ENCODE data around the gene DCUN1D4.

The DCUN1D4 gene

DNA sequence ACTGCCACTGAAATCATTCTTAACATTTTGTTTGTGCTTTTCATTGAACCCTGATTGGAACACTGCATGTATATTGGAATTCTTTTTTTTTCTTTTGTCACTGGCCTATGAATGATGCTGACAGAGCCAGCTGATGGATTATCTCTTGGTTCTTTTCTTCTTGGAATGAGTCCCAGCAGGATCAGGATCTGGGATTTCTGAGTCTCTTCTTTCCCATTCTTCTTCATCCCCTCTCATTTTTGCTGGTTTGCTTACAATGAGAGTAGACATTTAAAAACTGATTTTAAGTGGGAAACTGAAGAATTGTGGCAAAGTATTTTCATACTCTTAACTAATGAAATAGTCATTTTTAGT lies 9.0 kb downstream of the DCUN1D4 start:
- TF ChIP-seq, protein P1, sequence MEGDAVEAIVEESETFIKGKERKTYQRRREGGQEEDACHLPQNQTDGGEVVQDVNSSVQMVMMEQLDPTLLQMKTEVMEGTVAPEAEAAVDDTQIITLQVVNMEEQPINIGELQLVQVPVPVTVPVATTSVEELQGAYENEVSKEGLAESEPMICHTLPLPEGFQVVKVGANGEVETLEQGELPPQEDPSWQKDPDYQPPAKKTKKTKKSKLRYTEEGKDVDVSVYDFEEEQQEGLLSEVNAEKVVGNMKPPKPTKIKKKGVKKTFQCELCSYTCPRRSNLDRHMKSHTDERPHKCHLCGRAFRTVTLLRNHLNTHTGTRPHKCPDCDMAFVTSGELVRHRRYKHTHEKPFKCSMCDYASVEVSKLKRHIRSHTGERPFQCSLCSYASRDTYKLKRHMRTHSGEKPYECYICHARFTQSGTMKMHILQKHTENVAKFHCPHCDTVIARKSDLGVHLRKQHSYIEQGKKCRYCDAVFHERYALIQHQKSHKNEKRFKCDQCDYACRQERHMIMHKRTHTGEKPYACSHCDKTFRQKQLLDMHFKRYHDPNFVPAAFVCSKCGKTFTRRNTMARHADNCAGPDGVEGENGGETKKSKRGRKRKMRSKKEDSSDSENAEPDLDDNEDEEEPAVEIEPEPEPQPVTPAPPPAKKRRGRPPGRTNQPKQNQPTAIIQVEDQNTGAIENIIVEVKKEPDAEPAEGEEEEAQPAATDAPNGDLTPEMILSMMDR (IDR thresholded peaks at IDR 0.05; ENCODE audit: low read depth, low read length), result no peak
- DNase-seq (ENCODE audit: low read depth in 2 of 2), result no peak
- H3K4me3 ChIP-seq (replicated peaks in 1 of 2; ENCODE audit: low read depth in 2 of 2, low read length in 2 of 2), result no peak overlapping the region

DNA sequence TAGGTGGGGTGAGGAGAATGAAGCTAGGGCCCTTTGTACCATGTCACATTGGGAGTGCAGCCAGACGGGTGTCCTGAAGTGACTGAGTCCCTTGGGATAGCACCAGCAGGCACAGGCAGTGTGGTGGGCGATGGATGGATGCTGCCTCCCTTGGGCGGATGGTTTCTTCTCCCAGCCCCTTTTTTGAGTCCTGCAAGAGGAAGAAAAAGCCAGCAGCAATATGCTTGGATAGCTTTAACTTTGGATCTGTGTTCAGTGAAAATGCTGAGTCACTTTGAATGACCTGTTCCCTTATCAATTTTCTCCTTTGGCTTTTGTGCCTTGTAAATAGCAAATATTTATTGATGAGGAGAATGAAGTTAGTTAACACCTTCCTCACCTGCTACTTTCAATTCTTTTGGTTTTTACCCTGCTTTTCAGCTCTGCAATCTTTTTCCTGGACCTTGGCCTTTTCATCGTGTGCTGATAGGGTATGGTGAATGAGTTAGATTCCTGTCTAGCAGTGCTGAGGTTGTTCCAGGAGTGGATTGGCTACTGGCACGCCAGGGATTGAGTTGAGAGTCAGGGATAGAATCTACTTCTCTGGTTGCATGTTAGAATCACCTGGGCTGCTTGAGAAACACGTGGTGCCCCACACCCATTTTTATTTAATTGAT lies 10.2 kb downstream of the DCUN1D4 start:
- no peak for DNase-seq (ENCODE audit: low read depth in 2 of 2)
- H3K4me3 ChIP-seq (replicated peaks in 1 of 2; ENCODE audit: low read depth in 2 of 2, low read length in 2 of 2), result no peak overlapping the region
- TF ChIP-seq, protein P1 (IDR thresholded peaks at IDR 0.05; ENCODE audit: low read depth, low read length), result no peak

DNA sequence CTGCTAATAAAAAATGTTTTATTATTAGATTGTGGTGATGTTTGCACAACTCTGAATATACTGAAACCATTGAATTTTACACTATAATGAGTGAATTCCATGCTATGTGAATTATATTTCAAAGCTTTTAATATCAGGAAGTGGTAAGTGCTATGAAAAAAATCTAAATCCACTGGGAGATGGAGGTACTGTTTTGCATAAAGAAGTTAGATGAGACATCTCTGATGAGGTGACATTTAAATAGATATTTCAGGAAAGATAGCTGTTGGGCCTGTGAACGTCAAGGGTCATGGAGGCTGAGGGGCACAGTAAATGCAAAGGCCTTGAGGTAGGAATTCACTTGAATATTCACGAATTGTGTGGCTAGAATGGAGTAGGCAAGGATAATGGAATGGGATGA lies 12.3 kb downstream of the DCUN1D4 start:
- TF ChIP-seq, protein P1 (IDR thresholded peaks at IDR 0.05; ENCODE audit: low read depth, low read length), result no peak
- no peak for DNase-seq (ENCODE audit: low read depth in 2 of 2)
- H3K4me3 ChIP-seq (replicated peaks in 1 of 2; ENCODE audit: low read depth in 2 of 2, low read length in 2 of 2), result no peak overlapping the region

- H3K4me3 ChIP-seq (replicated peaks in 1 of 2; ENCODE audit: low read depth in 2 of 2, low read length in 2 of 2), result no peak overlapping the region
- TF ChIP-seq, protein P1 (IDR thresholded peaks at IDR 0.05; ENCODE audit: low read depth, low read length), result no peak
- no peak for DNase-seq (ENCODE audit: low read depth in 2 of 2)
Observed at GRCh38 chr4:51855751-51856150, 12.8 kb downstream of the DCUN1D4 start.

GRCh38 chr4:51858605-51859202 lies 15.8 kb downstream of the DCUN1D4 start:
- TF ChIP-seq, protein P1 (IDR thresholded peaks at IDR 0.05; ENCODE audit: low read depth, low read length), result no peak
- H3K4me3 ChIP-seq (replicated peaks in 1 of 2; ENCODE audit: low read depth in 2 of 2, low read length in 2 of 2), result no peak overlapping the region
- DNase-seq (ENCODE audit: low read depth in 2 of 2), result peak in 1 of 2 donors; percentile 17

GRCh38 chr4:51859476-51860031 lies 16.6 kb downstream of the DCUN1D4 start:
- no peak overlapping the region for H3K4me3 ChIP-seq (replicated peaks in 1 of 2; ENCODE audit: low read depth in 2 of 2, low read length in 2 of 2)
- DNase-seq (ENCODE audit: low read depth in 2 of 2), result no peak
- TF ChIP-seq, protein P1 (IDR thresholded peaks at IDR 0.05; ENCODE audit: low read depth, low read length), result no peak

Measured in cardiac fibroblast (primary cell).